Measurements from ENCODE around the gene RXRA.

DNA sequence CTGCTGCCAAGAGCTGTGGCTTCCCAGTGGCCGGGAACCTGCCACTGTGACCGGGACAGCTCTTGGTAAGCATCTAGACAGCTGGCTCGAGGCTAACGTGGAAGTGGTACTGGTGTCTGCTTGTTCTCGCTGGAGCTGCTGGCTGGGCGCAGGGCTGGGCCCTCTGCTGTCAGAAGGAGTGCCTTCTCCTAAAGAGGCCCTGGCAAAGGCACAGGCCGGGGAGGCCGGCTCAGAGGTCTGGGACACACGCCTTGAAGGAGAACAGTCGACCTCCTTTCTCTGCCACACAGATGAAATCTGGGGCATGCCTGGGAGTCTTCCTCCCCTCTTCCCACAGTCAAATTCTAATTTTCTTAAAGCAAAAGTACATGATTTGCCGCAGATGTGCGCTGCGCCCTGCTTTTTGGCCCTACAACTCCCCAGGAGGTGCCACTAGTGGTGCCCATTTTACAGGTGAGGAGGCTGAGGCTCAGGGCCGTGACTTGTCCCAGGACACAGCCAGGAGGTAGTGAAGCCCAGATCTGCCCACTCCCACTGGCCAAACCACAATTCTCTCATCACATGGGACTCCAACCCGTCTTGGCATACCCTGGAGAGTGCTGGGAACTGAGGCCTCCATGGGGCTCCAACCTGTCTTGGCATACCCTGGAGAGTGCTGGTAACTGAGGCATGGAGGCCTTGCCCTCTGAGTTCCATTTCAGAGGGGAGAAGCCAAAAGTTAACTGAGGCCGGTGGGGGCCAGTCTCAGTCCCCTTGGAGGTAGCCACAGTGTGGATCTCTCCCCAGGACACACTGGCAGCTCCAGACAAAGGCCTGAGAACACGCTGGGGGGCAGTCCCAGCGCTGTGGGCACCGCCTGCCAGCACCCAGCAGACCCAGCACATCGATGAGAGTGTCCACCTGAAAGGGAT lies 12.0 kb upstream of the RXRA start:
- TF ChIP-seq, protein P1, sequence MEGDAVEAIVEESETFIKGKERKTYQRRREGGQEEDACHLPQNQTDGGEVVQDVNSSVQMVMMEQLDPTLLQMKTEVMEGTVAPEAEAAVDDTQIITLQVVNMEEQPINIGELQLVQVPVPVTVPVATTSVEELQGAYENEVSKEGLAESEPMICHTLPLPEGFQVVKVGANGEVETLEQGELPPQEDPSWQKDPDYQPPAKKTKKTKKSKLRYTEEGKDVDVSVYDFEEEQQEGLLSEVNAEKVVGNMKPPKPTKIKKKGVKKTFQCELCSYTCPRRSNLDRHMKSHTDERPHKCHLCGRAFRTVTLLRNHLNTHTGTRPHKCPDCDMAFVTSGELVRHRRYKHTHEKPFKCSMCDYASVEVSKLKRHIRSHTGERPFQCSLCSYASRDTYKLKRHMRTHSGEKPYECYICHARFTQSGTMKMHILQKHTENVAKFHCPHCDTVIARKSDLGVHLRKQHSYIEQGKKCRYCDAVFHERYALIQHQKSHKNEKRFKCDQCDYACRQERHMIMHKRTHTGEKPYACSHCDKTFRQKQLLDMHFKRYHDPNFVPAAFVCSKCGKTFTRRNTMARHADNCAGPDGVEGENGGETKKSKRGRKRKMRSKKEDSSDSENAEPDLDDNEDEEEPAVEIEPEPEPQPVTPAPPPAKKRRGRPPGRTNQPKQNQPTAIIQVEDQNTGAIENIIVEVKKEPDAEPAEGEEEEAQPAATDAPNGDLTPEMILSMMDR (IDR thresholded peaks at IDR 0.05): no peak
- no peak for TF ChIP-seq POLR2A (IDR thresholded peaks at IDR 0.05)
